Chondrocyte (in vitro differentiated cells): Measurements from ENCODE around the gene TTC3. TPM values are rescaled to one million over a fixed set of nuclear protein-coding genes. Genes with fewer than 3 reads are reported as not detected.
A peak's percentile ranks its signal among the peaks of the same experiment; 100 is the strongest.

Experiments
- DNase-seq: peaks from one replicate; pipeline ENCODE4 v3.0.0; 2021; ENCODE audit warnings: mixed read lengths, low spot score
- H3K27ac Mint-ChIP-seq: one replicate; pipeline ENCODE4 v1.8.0; 2021; ENCODE audit warnings: mild to moderate bottlenecking, moderate library complexity, mixed read lengths; ENCODE audit not compliant: unreplicated experiment
- H3K27me3 Mint-ChIP-seq: 2 replicates; pipeline ENCODE4 v1.8.0; 2021; ENCODE audit warnings: low read depth, mixed read lengths
- H3K36me3 Mint-ChIP-seq: 2 replicates; pipeline ENCODE4 v1.8.0; 2021; ENCODE audit warnings: low read depth, mixed read lengths
- H3K4me1 Mint-ChIP-seq: 2 replicates; pipeline ENCODE4 v1.8.0; 2021; ENCODE audit warnings: low read depth, mild to moderate bottlenecking, mixed read lengths
- H3K4me3 Mint-ChIP-seq: one replicate; pipeline ENCODE4 v1.8.0; 2021; ENCODE audit warnings: mild to moderate bottlenecking, moderate library complexity, mixed read lengths; ENCODE audit not compliant: unreplicated experiment
- H3K9me3 Mint-ChIP-seq: 2 replicates; pipeline ENCODE4 v1.8.0; 2021; ENCODE audit warnings: low read depth, mixed read lengths
- total RNA-seq: library from RNA; stranded (reverse); gene quantifications from 3 replicates; pipeline ENCODE4 v1.2.1, GENCODE V29; 2021
- TF ChIP-seq, protein P1 (sequence below): fragments of 200-600 bp; sonication (generic); IDR thresholded peaks from 2 replicates; pipeline ENCODE4 v1.5.0; 2021; ENCODE audit warnings: antibody characterized with exemption, mild to moderate bottlenecking, moderate library complexity

TTC3 gene
- total RNA-seq, 1 donor from 2014 or later, result 258 TPM

DNA sequence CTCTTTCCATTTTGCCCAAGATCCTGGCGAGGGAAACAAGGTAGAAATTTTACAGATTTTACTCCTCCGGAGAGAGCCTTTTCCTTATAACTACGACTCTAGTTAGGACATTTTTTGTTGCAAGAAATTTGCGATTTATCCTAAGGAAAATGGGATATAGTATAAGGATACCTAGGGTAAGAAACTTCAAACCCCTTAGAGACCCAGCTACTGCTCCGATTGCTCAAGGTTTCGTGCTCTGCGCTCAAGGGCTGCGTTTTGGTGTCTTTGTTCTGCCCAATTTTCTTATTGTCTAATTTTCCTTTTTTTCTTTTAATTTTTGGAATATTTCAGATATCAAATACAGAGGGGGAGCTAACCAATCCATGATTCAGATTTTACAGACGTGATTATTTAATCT is 1.5 kb downstream of the TTC3 start:
- Mint-ChIP-seq H3K36me3 (peaks cover 3% of the 10 kb centered on the region), H3K4me3 (peak overlapping the region; percentile 91), H3K27ac (peak overlapping the region; percentile 99), H3K4me1 (peaks cover 58% of the 10 kb centered on the region), H3K27me3 (no peaks in the 10 kb centered on the region), H3K9me3 (peaks cover 4% of the 10 kb centered on the region)
- DNase-seq, result no peak
- TF ChIP-seq, protein P1, sequence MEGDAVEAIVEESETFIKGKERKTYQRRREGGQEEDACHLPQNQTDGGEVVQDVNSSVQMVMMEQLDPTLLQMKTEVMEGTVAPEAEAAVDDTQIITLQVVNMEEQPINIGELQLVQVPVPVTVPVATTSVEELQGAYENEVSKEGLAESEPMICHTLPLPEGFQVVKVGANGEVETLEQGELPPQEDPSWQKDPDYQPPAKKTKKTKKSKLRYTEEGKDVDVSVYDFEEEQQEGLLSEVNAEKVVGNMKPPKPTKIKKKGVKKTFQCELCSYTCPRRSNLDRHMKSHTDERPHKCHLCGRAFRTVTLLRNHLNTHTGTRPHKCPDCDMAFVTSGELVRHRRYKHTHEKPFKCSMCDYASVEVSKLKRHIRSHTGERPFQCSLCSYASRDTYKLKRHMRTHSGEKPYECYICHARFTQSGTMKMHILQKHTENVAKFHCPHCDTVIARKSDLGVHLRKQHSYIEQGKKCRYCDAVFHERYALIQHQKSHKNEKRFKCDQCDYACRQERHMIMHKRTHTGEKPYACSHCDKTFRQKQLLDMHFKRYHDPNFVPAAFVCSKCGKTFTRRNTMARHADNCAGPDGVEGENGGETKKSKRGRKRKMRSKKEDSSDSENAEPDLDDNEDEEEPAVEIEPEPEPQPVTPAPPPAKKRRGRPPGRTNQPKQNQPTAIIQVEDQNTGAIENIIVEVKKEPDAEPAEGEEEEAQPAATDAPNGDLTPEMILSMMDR, result peak; percentile 25

DNA sequence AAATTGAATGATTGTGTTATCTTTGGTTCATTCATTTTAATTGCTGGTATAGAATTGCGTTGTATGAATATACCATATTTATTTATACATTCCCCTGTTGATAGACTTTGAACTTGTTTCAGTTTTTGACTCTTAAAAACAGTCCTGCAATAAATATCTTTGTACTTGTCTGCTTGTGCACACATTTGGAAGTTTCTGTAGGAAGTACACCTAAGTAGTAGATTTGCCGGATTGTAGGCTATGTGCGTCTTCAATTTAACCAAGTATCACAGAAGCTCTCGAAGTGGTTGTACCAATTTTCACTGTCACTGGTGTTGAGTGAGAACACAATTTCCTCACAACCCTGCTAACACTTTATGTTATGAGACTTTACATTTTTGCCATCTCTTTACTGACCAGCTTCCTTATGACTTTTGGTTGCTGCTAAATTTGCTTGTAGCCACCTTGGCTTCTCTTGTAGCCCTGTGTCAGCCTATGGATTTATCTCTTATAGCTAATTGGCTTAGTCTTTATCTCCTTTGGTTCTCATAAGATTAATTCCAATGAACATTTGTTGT is 2.2 kb downstream of the TTC3 start:
- DNase-seq, result no peak
- Mint-ChIP-seq H3K9me3 (peaks cover 4% of the 10 kb centered on the region), H3K27me3 (no peaks in the 10 kb centered on the region), H3K4me3 (peak overlapping the region; percentile 91), H3K4me1 (peaks cover 63% of the 10 kb centered on the region), H3K27ac (peak overlapping the region; percentile 99), H3K36me3 (peaks cover 3% of the 10 kb centered on the region)
- TF ChIP-seq, protein P1, result no peak

DNA sequence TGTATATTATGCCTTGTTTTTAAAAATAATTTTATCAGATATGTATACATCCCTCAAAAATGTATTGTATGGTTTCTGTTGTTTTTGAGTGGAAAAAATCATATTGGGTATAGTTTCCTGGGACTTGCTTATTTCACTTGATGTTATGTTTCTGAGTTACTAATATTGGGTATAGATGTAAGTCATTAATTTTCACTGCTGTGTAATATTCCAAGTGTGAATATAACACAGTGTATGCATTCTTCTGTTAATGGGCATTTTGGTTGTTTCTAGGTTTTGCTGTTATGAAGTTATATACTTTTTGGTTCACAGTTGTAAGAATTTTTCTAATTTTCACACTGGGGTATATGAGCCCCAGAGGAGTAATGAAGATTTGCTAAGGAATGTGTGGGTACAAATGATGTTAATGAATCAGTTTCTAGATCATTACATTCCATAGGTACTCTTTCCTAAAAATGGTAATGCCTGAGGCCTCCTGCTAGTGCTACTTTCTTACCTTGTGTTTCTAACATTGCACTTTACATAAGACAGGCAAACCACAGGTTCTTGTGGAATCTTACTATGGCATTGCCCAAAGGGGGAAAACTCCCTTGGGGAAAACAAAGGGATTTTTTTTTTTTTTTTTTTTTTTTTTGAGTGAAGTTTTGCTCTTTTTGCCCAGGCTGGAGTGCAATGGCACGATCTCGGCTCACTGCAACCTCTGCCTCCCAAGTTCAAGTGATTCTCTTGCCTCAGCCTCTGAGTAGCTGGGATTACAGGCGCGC is 3.2 kb downstream of the TTC3 start:
- Mint-ChIP-seq H3K9me3 (peaks cover 4% of the 10 kb centered on the region), H3K27me3 (no peaks in the 10 kb centered on the region), H3K4me1 (peaks cover 61% of the 10 kb centered on the region), H3K36me3 (peaks cover 3% of the 10 kb centered on the region), H3K27ac (no peak overlapping the region), H3K4me3 (no peak overlapping the region)
- DNase-seq, result no peak
- TF ChIP-seq, protein P1, result no peak

GRCh38 chr21:37077403-37077802 is 4.3 kb downstream of the TTC3 start:
- Mint-ChIP-seq H3K27me3 (no peaks in the 10 kb centered on the region), H3K9me3 (peaks cover 4% of the 10 kb centered on the region), H3K36me3 (peaks cover 4% of the 10 kb centered on the region), H3K4me3 (no peak overlapping the region), H3K4me1 (peaks cover 57% of the 10 kb centered on the region), H3K27ac (peak overlapping the region; percentile 79)
- DNase-seq, result no peak
- TF ChIP-seq, protein P1, result no peak

- TF ChIP-seq, protein P1, result peak; percentile 35
- H3K9me3 Mint-ChIP-seq, result peaks cover 4% of the 10 kb centered on the region
- H3K4me3 Mint-ChIP-seq, result no peak overlapping the region
- DNase-seq, result no peak
- H3K4me1 Mint-ChIP-seq, result peaks cover 74% of the 10 kb centered on the region
- H3K27ac Mint-ChIP-seq, result peak overlapping the region; percentile 28
- no peaks in the 10 kb centered on the region for H3K27me3 Mint-ChIP-seq
- peaks cover 1% of the 10 kb centered on the region for H3K36me3 Mint-ChIP-seq
Measured at GRCh38 chr21:37079211-37079824, 6.3 kb downstream of the TTC3 start.
